Measurements from ENCODE around the gene TRMT10C.

- no peak for TF ChIP-seq REST (IDR thresholded peaks at IDR 0.05; ENCODE audit: insufficient replicate concordance, low read depth)
- no peak for TF ChIP-seq CTCF (IDR thresholded peaks at IDR 0.05; ENCODE audit: insufficient read depth, low read length)
- no peak for TF ChIP-seq GABPA (IDR thresholded peaks at IDR 0.05; ENCODE audit: low read depth)
- TF ChIP-seq POLR2AphosphoS5 (IDR thresholded peaks at IDR 0.05; ENCODE audit: low read depth), result no peak
These were observed 31.6 kb upstream of the TRMT10C start for GRCh38 chr3:101529816-101530685.

Measured in HL-60 (cell line).